ENCODE data around the gene ZNF865.

ZNF865 gene

GRCh38 chr19:55643887-55644176 is 38.4 kb downstream of the ZNF865 start:
- Histone ChIP-seq H3K9me3 (ENCODE audit: insufficient read depth, low read depth, low read length) (no peaks in the 10 kb centered on the region), H3K27ac (ENCODE audit: low read length) (peak overlapping the region; percentile 46), H3K27me3 (ENCODE audit: insufficient read depth, low read length) (no peaks in the 10 kb centered on the region), H3K9ac (ENCODE audit: low read depth, low read length) (peak overlapping the region; percentile 97), H3K4me1 (ENCODE audit: insufficient read depth, low read length) (no peaks in the 10 kb centered on the region; the same call in 1 of the 2 replicates), H3K4me3 (ENCODE audit: low read length) (peak overlapping the region; percentile 79), H3K36me3 (ENCODE audit: insufficient read depth, low read depth, low read length) (peaks cover 15% of the 10 kb centered on the region)

GRCh38 chr19:55644191-55644833 is 38.9 kb downstream of the ZNF865 start:
- Histone ChIP-seq H3K4me1 (ENCODE audit: insufficient read depth, low read length) (no peaks in the 10 kb centered on the region; the same call in 1 of the 2 replicates), H3K9me3 (ENCODE audit: insufficient read depth, low read depth, low read length) (no peaks in the 10 kb centered on the region), H3K9ac (ENCODE audit: low read depth, low read length) (peak overlapping the region; percentile 97), H3K36me3 (ENCODE audit: insufficient read depth, low read depth, low read length) (peaks cover 15% of the 10 kb centered on the region), H3K27me3 (ENCODE audit: insufficient read depth, low read length) (no peaks in the 10 kb centered on the region), H3K27ac (ENCODE audit: low read length) (peak overlapping the region; percentile 46), H3K4me3 (ENCODE audit: low read length) (peak overlapping the region; percentile 79)

- peak overlapping the region; percentile 79; the same call in 1 of the 2 replicates for H3K4me3 ChIP-seq (ENCODE audit: low read length)
- peak overlapping the region; percentile 97; the same call in 1 of the 2 replicates for H3K9ac ChIP-seq (ENCODE audit: low read depth, low read length)
- no peaks in the 10 kb centered on the region for H3K27me3 ChIP-seq (ENCODE audit: insufficient read depth, low read length)
- peaks cover 15% of the 10 kb centered on the region for H3K36me3 ChIP-seq (ENCODE audit: insufficient read depth, low read depth, low read length)
- no peaks in the 10 kb centered on the region for H3K9me3 ChIP-seq (ENCODE audit: insufficient read depth, low read depth, low read length)
- H3K4me1 ChIP-seq (ENCODE audit: insufficient read depth, low read length): no peaks in the 10 kb centered on the region; the same call in 1 of the 2 replicates
- no peak overlapping the region for H3K27ac ChIP-seq (ENCODE audit: low read length)
These were observed 39.5 kb downstream of the ZNF865 start for GRCh38 chr19:55644842-55645511.

GRCh38 chr19:55645512-55645881 is 40.0 kb downstream of the ZNF865 start:
- Histone ChIP-seq H3K9me3 (ENCODE audit: insufficient read depth, low read depth, low read length) (no peaks in the 10 kb centered on the region), H3K4me3 (ENCODE audit: low read length) (no peak overlapping the region), H3K27ac (ENCODE audit: low read length) (no peak overlapping the region), H3K27me3 (ENCODE audit: insufficient read depth, low read length) (no peaks in the 10 kb centered on the region), H3K4me1 (ENCODE audit: insufficient read depth, low read length) (no peaks in the 10 kb centered on the region; the same call in 1 of the 2 replicates), H3K9ac (ENCODE audit: low read depth, low read length) (no peak overlapping the region), H3K36me3 (ENCODE audit: insufficient read depth, low read depth, low read length) (peaks cover 15% of the 10 kb centered on the region)

- peak overlapping the region; percentile 81 for H3K4me3 ChIP-seq (ENCODE audit: low read length)
- H3K36me3 ChIP-seq (ENCODE audit: insufficient read depth, low read depth, low read length): peaks cover 15% of the 10 kb centered on the region
- peak overlapping the region; percentile 75; the same call in 1 of the 2 replicates for H3K9ac ChIP-seq (ENCODE audit: low read depth, low read length)
- H3K4me1 ChIP-seq (ENCODE audit: insufficient read depth, low read length): no peaks in the 10 kb centered on the region; the same call in 1 of the 2 replicates
- no peaks in the 10 kb centered on the region for H3K9me3 ChIP-seq (ENCODE audit: insufficient read depth, low read depth, low read length)
- no peak overlapping the region for H3K27ac ChIP-seq (ENCODE audit: low read length)
- H3K27me3 ChIP-seq (ENCODE audit: insufficient read depth, low read length): no peaks in the 10 kb centered on the region
These were observed 41.7 kb downstream of the ZNF865 start for GRCh38 chr19:55646889-55647731.

GRCh38 chr19:55647732-55648584 is 42.5 kb downstream of the ZNF865 start, which contains the start of gene CCDC106:
TSS of gene CCDC106 (plus strand) at chr19:55648212. CDS start at chr19:55649047, 835 bp downstream.
- no peaks in the 10 kb centered on the region for H3K9me3 ChIP-seq (ENCODE audit: insufficient read depth, low read depth, low read length)
- peak within 1 kb of the TSS; percentile 75 for H3K9ac ChIP-seq (ENCODE audit: low read depth, low read length)
- H3K36me3 ChIP-seq (ENCODE audit: insufficient read depth, low read depth, low read length): peaks cover 15% of the 10 kb centered on the region
- no peak within 1 kb of the TSS for H3K27ac ChIP-seq (ENCODE audit: low read length)
- no peaks in the 10 kb centered on the region for H3K27me3 ChIP-seq (ENCODE audit: insufficient read depth, low read length)
- H3K4me3 ChIP-seq (ENCODE audit: low read length): peak within 1 kb of the TSS; percentile 81
- H3K4me1 ChIP-seq (ENCODE audit: insufficient read depth, low read length): no peaks in the 10 kb centered on the region; the same call in 1 of the 2 replicates

- no peaks in the 10 kb centered on the region for H3K27me3 ChIP-seq (ENCODE audit: insufficient read depth, low read length)
- H3K36me3 ChIP-seq (ENCODE audit: insufficient read depth, low read depth, low read length): peaks cover 15% of the 10 kb centered on the region
- no peaks in the 10 kb centered on the region; the same call in 1 of the 2 replicates for H3K4me1 ChIP-seq (ENCODE audit: insufficient read depth, low read length)
- H3K27ac ChIP-seq (ENCODE audit: low read length): no peak overlapping the region
- H3K9ac ChIP-seq (ENCODE audit: low read depth, low read length): peak overlapping the region; percentile 75
- H3K9me3 ChIP-seq (ENCODE audit: insufficient read depth, low read depth, low read length): no peaks in the 10 kb centered on the region
- H3K4me3 ChIP-seq (ENCODE audit: low read length): peak overlapping the region; percentile 81
These were observed 43.3 kb downstream of the ZNF865 start for GRCh38 chr19:55648585-55649267.

GRCh38 chr19:55649268-55650125 is 44.0 kb downstream of the ZNF865 start:
- Histone ChIP-seq H3K36me3 (ENCODE audit: insufficient read depth, low read depth, low read length) (peaks cover 13% of the 10 kb centered on the region), H3K9ac (ENCODE audit: low read depth, low read length) (no peak overlapping the region), H3K9me3 (ENCODE audit: insufficient read depth, low read depth, low read length) (no peaks in the 10 kb centered on the region)

GRCh38 chr19:55650126-55650557 is 44.7 kb downstream of the ZNF865 start:
- Histone ChIP-seq H3K9me3 (ENCODE audit: insufficient read depth, low read depth, low read length) (no peaks in the 10 kb centered on the region), H3K27me3 (ENCODE audit: insufficient read depth, low read length) (no peaks in the 10 kb centered on the region), H3K27ac (ENCODE audit: low read length) (no peak overlapping the region), H3K4me1 (ENCODE audit: insufficient read depth, low read length) (no peaks in the 10 kb centered on the region; the same call in 1 of the 2 replicates), H3K36me3 (ENCODE audit: insufficient read depth, low read depth, low read length) (peaks cover 7% of the 10 kb centered on the region), H3K9ac (ENCODE audit: low read depth, low read length) (no peak overlapping the region), H3K4me3 (ENCODE audit: low read length) (no peak overlapping the region)

More at GRCh38 chr19:55649268-55650125, 44.0 kb downstream of the ZNF865 start:
- Histone ChIP-seq H3K27me3 (ENCODE audit: insufficient read depth, low read length) (no peaks in the 10 kb centered on the region), H3K4me1 (ENCODE audit: insufficient read depth, low read length) (no peaks in the 10 kb centered on the region; the same call in 1 of the 2 replicates), H3K4me3 (ENCODE audit: low read length) (no peak overlapping the region), H3K27ac (ENCODE audit: low read length) (no peak overlapping the region)
